ENCODE data around the gene TXNL1.
"Not testable (repeated sequence)": the region's sequence is repeated elsewhere in the genome, so short reads cannot be mapped to it uniquely, and the experiment has no call there.

Gene TXNL1

DNA sequence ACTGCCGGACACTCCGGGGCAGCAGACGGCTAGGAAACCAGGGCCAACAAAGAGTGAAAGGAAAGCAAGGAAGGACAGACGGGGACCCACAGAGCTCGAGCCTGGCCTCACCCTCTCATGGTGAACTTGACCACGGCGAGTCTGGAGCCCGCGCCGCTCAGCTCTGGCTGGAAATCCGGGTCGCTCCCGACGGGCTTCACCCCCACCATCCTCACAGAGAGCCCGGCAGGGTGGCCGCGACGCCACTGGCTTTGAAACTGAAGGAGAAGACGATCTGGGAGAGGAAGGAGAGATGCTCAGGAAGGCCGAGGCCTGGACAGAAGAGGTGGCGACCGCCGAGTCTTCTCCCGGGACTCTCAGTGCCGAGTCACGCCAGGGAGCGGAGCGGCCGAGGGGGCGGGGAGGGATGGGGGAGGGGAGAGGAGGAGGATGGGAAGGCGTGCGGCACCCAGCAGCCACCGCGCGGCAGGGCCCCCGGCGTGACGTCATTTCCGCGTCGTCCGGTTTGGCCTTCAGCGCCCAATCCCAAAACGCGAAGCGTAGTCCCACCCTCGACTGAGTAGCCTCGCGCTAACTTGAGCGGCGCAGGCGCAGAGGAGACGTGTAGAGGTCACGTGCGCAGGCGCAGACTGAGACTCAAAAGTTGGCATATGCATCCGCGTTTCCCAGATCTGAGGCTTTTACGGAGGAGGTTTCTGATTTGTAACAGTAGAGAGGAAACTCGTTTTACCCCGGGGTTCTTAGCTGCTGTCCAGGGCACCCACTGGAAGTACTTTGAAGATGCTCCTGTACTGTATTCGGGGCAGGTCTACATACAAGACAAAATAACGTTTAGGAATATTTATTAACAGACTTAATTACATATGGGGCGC, at the start of gene TXNL1:
TXNL1 (minus strand) TSS at position 361 of the 872 bp plus-strand sequence; CDS start at position 209, 152 bp downstream.
- DNase-seq = peak; percentile 99

DNA sequence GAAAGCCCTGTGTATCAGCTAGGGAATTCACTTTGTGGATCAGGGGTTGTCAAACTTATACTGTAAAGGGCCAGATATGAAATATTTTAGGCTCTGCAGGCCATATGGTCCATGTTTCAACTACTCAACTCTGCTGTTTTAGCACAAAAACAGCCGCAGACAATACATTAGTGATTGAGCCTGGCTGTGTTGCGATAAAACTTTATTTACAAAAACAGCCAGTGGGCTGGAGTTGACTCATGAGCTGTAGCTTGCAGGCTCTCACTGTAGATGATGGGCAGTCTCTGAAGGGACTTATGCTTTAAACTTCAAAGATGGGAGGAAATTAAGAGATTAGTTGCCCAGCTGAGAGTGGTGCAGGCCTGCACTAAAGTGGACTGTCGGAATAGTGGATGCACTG, 45.9 kb upstream of the TXNL1 start:
- DNase-seq = no peak

DNA sequence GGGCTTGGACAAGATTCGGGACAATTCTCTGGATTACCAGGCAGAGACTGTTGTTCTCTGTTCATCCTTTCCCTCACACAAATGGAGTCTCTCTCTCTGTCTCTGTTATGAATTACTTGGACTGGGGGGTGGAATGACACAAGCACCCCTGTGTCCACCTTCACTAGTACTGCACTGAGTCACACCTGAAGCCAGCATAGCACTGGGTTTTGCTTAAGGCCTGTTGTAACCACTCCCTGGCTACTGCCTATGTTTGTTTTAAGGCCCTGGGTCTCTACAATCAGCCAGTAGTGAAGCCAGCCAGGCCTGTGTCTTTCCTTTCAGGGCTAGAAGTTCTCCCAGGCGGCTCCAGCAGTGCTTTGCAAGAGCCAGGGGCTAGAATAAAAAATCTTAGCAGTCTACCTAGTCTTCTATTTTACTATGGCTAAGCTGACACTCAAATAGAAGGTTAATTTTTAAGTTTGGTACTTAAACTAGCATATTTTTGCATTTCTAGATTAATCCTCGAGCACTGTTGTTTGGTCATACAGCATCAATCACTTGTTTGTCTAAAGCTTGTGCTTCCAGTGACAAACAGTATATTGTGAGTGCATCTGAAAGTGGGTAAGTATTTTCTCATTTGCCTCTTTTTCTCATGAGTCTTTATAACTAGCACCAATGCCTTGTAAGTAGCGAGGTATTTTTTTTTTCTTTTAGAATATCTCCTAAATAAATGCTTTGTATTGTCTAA, 40.6 kb upstream of the TXNL1 start:
- DNase-seq = no peak

- no peak for DNase-seq
Measured at GRCh38 chr18:56676639-56677038, 38.2 kb upstream of the TXNL1 start.

GRCh38 chr18:56672981-56673380, 34.6 kb upstream of the TXNL1 start:
- no peak for DNase-seq

GRCh38 chr18:56672391-56672790, 34.0 kb upstream of the TXNL1 start:
- DNase-seq = no peak

GRCh38 chr18:56662902-56663301, 24.5 kb upstream of the TXNL1 start:
- no peak for DNase-seq

DNA sequence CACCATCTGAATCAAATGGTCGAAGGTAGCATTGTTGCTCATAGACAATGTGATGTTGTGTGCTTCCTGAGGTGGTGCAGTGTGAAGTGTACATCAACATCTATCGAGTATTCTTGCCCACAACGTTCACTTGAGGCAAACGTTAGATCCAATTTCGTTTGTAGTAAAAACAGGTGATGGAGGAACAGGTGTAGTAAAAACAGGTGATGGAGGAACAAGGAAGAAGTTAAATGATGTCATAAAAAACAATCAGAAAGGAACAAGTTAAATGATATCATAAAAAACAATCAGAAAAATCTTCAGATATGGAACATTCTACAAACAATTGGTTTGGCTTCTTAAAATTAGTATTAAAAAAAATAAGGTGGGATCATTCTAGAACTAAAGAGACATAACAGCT, 24.1 kb upstream of the TXNL1 start:
- DNase-seq = no peak

DNA sequence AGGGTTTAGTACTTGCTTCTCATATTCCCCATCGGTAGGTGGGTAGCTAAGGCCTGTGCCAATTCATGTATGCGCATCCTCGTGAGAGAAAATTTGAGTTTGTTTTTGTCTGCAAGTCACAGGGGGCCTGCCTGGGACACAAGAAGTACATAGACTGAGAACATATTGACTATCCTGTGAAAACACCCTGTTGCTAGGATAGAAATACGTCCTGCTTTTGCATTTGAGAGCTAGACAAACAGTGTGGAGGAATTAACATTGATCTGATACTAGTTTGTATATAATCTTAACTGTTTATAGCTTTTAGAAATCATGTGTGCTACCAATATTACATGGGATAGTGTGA, 23.6 kb upstream of the TXNL1 start:
- DNase-seq = no peak

- DNase-seq = no peak
Measured at GRCh38 chr18:56661360-56662062, 23.1 kb upstream of the TXNL1 start.

DNA sequence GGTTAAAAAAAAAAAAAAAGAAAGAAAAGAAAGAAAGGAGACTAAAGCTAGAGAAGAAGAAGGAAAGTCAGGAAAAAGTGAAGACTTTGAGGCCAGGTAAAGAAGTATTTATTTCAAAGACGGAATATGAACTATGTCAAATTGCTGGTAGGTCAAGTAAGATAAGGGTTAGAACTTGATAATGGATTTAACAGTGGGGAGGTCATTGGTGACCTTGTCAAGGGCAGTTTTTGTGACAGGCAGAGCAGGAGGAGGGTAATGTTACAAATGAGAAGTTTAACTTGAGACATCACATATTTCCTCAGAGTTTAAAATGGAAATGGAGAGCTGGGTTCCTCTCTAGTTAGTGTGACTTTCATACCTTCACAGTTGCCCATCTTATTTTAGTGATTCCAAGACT, 22.3 kb upstream of the TXNL1 start:
- no peak for DNase-seq

DNA sequence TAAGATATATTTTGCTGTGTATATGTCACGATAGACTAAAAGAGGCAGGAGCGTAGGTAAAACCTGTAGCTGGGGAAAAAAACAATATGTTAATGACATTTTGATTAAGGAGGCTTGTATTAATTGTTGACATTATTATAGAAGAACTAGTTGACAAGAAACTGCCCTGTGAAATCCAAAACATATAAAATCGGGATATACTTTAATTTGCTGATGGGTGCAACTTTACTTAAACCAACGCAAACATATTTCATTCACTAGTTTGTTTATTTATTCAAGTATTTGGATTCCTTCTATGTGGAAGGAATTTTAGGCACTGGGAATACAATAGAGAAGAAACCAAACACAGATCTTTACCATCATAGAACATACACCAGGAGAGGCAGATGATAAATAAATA, 20.7 kb upstream of the TXNL1 start:
- no peak for DNase-seq

DNA sequence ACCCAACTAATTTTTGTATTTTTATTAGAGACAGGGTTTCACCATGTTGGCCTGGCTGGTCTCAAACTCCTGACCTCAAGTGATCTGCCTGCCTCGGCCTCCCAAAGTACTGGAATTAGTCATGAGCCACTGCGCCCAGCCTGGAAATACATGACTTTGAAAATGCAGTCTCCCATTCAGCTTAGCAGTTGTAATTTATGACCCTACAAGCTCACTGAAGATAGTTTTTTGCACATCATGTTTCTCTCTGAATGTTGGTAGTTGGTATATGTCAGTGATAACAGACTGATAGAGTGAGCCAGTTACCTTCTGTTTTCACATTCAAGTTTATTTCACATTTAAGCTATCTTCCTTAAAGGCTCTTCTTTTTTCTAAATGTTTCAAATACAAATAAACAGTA, 19.9 kb upstream of the TXNL1 start:
- no peak for DNase-seq

DNA sequence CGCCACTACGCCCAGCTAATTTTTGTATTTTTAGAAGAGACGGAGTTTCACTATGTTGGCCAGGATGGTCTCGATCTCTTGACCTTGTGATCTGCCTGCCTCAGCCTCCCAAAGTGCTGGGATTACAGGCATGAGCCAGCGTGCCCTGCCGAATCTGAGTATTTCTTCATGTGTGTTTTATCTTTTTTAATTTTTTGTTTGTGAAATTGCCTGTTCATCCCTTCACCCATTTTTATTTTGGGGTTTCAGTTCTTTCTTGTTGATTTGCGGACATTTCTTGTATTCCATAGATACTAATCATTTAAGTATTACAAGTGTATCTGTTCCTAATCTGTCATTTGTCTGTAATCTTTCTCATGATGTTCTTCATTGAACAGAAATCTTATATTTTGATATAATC, 15.9 kb upstream of the TXNL1 start:
- not testable (repeated sequence) for DNase-seq

- DNase-seq = no peak
Measured at GRCh38 chr18:56652802-56653201, 14.4 kb upstream of the TXNL1 start.

GRCh38 chr18:56651771-56652092, 13.3 kb upstream of the TXNL1 start:
- DNase-seq = no peak

GRCh38 chr18:56650944-56651770, 12.8 kb upstream of the TXNL1 start, which contains the start of gene WDR7:
WDR7 (plus strand) TSS chr18:56651359; CDS start chr18:56672516, 21,157 bp downstream.
- peak; percentile 99 for DNase-seq

- no peak for DNase-seq
Measured at GRCh38 chr18:56649996-56650395, 11.6 kb upstream of the TXNL1 start.

- no peak for DNase-seq
Measured at GRCh38 chr18:56647951-56648893, 9.8 kb upstream of the TXNL1 start.

GRCh38 chr18:56647071-56647470, 8.7 kb upstream of the TXNL1 start:
- no peak for DNase-seq

- DNase-seq = peak; percentile 15
Measured at GRCh38 chr18:56645415-56646016, 7.1 kb upstream of the TXNL1 start.

All from NCI-H345 (cell line).